Measurements from ENCODE around the gene MAGEA1. TPM values are rescaled to one million over a fixed set of nuclear protein-coding genes. Genes with fewer than 3 reads are reported as not detected.
"Not testable (repeated sequence)": the region's sequence is repeated elsewhere in the genome, so short reads cannot be mapped to it uniquely, and the experiment has no call there.

Gene MAGEA1
- not detected for total RNA-seq
- long read RNA-seq = 0 reads

DNA sequence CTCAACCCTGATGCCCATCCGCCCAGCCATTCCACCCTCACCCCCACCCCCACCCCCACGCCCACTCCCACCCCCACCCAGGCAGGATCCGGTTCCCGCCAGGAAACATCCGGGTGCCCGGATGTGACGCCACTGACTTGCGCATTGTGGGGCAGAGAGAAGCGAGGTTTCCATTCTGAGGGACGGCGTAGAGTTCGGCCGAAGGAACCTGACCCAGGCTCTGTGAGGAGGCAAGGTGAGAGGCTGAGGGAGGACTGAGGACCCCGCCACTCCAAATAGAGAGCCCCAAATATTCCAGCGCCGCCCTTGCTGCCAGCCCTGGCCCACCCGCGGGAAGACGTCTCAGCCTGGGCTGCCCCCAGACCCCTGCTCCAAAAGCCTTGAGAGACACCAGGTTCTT lies at the start of gene MAGEA1:
TSS of gene MAGEA1 (plus strand) at position 154 of the 400 bp plus-strand sequence. CDS start 3,106 bp downstream, outside the sequence.
- ATAC-seq (no peak), DNase-seq (no peak)
- intact Hi-C loops (cut with DNase I) = no loop called here

DNA sequence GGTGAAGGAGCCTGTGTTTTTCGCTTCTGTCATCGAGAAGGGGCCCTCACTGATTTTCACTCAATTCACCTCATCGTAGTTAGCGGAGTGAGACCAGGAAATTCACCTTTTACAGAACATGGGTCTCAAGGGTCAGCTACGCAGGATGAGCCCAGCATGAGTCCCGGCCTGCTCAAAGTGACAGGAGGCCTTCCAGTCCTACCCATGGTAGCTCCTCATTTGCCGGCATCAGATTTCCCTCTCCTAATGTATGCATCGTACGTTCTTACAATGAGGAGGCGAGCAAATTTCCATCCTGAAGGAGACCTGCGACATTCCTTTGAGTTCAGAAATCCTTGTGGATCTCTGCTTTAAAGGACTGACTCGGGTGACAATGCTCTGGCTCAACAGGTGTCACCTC lies 46.2 kb upstream of the MAGEA1 start:
- DNase-seq; intact Hi-C loops (cut with DNase I); ATAC-seq: not testable (repeated sequence)

- intact Hi-C loops (cut with DNase I); DNase-seq: not testable (repeated sequence)
- peak; percentile 22 to 57 for ATAC-seq
Measured at GRCh38 chrX:153139074-153139473, 40.0 kb upstream of the MAGEA1 start.

GRCh38 chrX:153146288-153146687 lies 32.8 kb upstream of the MAGEA1 start:
- intact Hi-C loops (cut with DNase I); DNase-seq; ATAC-seq: not testable (repeated sequence)

- ATAC-seq (no peak), DNase-seq (no peak)
- intact Hi-C loops (cut with DNase I) = no loop called here
Measured at GRCh38 chrX:153153516-153153915, 25.6 kb upstream of the MAGEA1 start.

GRCh38 chrX:153157450-153157849 lies 21.6 kb upstream of the MAGEA1 start:
- ATAC-seq = no peak
- intact Hi-C loops (cut with DNase I) = no loop called here
- no peak for DNase-seq

DNA sequence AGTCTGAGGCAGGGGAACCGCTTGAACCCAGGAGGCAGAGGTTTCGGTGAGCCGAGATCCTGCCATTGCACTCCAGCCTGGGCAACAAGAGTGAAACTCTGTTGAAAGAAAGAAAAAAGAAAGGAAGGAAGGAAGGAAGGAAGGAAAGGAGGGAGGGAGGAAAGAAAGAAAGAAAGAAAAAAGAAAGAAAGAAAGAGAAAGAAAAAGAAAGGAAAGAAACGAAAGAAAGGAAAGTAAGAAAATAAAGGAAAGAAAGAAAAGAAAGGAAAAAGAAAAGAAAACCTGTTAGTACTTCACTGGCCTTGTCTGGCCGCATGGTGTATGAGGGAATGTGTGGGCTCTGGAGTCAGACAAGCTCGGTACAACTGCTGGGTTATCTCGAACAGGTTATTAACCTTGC lies 20.8 kb upstream of the MAGEA1 start:
- ATAC-seq (no peak), DNase-seq (no peak)
- intact Hi-C loops (cut with DNase I) = no loop called here

DNA sequence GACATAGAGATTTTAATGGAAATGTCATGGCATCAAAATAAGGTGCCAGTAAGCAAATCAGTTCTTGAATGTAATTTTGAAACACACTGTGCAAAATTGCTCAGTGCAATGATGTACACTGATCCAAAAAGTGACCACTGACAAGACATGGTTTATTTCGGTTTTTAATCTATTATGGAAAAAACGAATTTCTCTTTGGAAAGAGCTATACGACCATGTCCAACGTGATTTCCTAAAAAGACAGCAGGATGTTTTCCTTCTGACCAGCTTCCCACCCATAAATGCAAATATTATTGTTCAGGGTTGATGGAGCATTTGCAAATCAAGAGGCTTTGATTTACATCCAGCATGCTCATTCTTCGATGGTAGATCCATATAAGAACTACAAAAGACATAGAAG lies 17.1 kb upstream of the MAGEA1 start:
- ATAC-seq (no peak), DNase-seq (no peak)
- intact Hi-C loops (cut with DNase I) = no loop called here

DNA sequence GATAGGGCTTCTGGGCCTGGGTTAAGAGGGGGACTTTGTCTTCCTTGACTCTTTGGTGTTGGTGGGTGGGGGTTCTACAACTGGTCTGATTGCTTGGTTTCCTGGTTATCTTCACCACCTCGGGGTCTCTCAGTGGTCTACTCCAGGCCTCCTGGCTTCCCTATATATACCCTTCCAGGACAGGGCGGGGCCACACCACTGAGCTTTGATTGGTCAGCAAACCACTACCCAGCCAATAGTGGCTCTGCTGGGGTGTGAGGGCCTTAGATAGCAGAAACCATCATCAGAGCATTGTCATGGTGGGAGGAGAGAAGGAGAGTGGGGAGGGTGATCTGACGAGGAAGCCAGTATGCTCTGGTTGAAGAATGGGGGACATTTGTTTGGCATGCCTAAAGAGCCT lies 14.4 kb upstream of the MAGEA1 start:
- intact Hi-C loops (cut with DNase I) = no loop called here
- ATAC-seq = no peak
- DNase-seq = no peak

GRCh38 chrX:153168423-153168822 lies 10.7 kb upstream of the MAGEA1 start:
- DNase-seq; ATAC-seq; intact Hi-C loops (cut with DNase I): not testable (repeated sequence)

GRCh38 chrX:153181822-153182221 lies 2.7 kb downstream of the MAGEA1 start:
- intact Hi-C loops (cut with DNase I) = no loop called here
- DNase-seq (no peak), ATAC-seq (no peak)

DNA sequence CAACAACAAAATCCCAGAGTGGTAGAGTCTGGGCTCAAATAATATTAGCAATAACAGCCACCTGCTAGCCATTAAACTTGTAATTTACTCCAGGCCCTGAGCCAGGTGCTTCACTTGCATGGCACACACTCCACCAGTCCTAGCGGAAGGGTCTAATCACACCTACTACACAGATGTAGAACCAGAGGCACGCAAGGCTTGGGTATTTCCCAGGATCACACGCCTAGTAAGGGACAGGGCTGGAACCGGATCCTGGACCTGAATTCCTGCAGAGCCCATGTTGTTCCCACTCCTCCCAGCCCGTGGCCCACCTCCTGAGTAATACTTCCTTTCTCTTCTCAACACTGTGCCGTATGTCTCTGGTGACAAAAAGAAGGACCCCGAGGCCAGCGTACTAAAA lies 5.7 kb downstream of the MAGEA1 start:
- DNase-seq (no peak), ATAC-seq (no peak)
- intact Hi-C loops (cut with DNase I) = no loop called here

DNA sequence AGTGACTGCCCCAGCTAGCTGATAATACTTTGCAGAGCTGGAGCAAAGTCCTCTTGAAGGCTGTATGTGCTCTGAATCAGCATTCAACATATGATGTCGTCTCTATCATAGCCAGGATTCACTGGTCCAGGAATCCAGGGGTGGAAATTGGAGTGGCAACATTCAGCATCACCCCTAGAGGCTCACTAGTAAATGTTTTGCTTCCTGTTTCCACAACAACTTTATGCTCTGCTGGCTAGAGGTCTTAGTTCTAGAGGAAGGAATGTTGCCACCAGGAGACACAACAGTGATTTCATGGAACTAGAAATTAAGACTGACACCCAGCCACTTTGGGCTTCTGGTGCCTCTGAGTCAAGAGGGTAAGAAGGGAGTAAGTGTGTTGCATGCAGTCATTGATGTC lies 11.3 kb downstream of the MAGEA1 start:
- ATAC-seq (no peak), DNase-seq (no peak)
- intact Hi-C loops (cut with DNase I) = no loop called here

DNA sequence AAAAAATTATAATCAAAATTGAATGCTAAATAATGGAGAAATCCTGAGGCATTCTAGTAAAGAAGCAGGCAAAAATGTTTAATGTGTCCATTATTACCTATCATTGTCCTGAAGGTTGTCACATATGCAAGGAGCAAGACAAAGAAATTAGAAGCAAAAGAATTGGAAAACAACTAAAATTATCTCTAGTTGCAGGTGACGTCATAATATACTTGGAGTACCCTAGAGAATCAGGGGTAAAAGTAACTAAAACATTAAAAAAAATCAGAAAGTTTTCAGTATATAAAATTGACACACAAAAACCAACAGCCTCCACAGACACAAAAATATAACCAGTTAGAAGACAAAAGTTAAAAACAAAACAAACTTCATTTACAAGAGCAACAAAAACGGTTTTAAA lies 21.4 kb downstream of the MAGEA1 start:
- intact Hi-C loops (cut with DNase I) = no loop called here
- ATAC-seq (no peak), DNase-seq (no peak)

DNA sequence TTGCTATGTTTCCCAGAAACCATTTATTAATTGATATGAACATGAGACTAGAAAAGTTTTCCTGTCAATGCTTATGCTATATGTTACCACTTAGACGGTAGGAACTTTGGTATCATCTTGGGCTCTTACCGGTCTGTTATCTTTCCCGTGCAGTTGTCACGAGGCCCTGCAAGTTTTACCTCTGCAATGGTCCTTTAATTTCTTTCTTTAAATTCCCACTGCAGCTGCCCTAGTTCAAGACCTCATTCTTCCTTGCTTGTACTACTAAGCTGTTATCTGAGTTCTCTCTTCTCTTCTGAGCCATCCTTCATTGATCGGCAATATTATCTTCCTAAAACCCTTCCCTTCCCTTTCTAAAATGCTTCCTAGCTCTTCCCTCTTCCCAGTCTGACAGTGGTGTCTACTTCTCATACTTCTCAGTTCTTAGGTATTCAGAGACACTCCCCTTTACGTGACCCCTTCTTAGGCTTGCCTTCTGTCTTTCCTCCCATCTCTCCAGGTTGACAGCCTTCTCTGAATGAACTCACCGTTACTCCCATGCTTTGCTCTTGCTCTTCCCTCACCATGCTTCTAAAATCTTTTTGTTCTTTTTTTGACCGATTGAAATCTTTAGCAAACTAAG lies 27.5 kb downstream of the MAGEA1 start:
- no peak for DNase-seq
- ATAC-seq = no peak
- intact Hi-C loops (cut with DNase I) = no loop called here

DNA sequence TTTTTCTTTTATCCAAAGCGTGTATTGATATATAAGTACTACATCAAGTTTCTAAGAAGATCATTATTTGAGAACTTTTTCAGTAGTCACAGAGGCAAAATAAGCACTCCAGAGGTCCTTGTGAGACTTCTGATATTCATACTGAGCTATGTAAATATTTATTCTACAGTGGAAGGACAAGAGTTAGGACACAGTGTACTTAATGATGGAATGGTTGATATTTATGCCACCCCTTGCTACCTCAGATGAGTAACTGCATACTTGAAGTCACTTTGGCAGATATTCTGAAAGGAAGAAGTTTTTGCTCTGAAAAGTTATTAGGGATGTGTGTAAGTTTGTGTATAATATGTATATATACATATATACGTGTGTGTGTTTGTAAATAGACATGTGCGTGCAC lies 30.3 kb downstream of the MAGEA1 start:
- no peak for DNase-seq
- intact Hi-C loops (cut with DNase I) = no loop called here
- no peak for ATAC-seq

GRCh38 chrX:153214934-153215333 lies 35.9 kb downstream of the MAGEA1 start:
- DNase-seq = no peak
- intact Hi-C loops (cut with DNase I) = no loop called here
- ATAC-seq = no peak

- intact Hi-C loops (cut with DNase I) = no loop called here
- DNase-seq = no peak
- no peak for ATAC-seq
Measured at GRCh38 chrX:153216926-153217325, 37.8 kb downstream of the MAGEA1 start.

DNA sequence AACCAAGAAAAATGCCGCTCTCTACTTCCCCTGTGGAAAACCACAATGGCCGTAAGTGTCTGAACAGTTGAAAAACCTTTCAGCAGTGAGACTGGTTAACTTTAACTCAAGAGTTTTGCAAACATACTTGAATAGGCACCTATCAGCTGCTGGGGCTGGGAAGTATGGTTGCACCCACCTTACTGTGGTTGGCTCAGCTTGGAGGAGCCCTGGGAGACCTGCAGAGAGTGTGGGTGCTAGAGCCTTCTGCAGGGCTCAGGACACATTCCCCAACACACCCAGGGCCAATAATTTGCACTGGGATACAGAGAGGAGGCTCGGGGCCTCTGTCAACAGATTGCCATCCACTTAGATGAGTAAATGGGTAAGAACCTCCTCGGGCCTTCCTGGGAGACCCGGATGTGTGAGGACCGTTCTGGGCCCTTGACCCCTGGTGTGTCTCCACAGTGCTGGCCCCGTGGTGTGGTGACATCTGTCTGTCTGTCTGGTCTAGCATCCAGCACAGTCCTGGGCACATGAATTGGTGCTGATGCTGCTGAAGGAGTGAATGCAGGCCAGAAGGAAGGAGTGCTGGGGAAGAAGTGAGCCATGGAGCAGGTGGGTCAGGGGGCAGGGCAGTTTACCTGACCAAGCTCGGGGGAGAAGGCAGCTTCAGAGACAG lies 46.5 kb downstream of the MAGEA1 start:
- intact Hi-C loops (cut with DNase I) = no loop called here
- DNase-seq (no peak), ATAC-seq (no peak)

DNA sequence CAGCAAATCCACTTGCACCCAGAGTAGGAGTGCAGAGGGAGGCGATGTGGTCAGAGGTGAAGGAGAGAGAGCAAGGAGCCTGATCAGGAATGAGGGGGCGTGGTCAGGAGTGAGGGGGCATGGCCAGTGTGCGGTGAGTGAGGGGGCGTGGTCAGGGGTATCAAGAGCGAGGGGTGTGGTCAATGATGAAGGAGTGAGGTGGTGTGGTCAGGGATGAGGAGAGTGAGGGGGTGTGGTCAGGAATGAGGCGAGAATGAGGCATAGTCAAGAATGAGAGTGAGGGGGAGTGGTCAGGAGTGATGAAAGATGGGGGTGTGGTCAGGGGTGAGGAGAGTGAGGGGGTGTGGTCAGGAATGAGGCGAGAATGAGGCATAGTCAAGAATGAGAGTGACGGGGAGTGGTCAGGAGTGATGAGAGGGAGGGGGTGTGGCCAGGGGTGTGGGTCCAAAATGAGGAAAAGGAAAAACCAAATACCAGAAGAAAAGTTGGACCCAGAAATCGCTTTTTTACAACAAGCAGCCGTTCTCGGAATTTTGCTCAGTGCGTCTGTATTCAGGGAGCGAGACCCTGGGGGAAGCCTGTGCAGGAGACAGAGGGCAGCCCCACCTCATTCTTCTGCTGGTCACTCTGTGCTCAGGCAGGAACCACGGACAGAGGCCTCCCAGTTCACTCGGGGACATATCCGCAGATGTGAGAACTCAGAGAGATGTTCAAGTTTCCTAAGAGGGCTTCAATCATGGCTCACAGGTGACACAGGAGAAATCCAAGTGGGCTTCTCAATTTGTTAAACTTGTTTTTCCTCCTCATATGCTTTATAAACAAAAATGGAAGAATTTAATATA lies 47.5 kb downstream of the MAGEA1 start:
- DNase-seq (peak; percentile 23), ATAC-seq (peak; percentile 44 to 96)
- intact Hi-C loops (cut with DNase I) = no loop called here
